ENCODE results near the gene CD164L2. TPM values are rescaled to one million over a fixed set of nuclear protein-coding genes. Genes with fewer than 3 reads are reported as not detected.
A peak's percentile ranks its signal among the peaks of the same experiment; 100 is the strongest.
"Not testable (repeated sequence)": the region's sequence is repeated elsewhere in the genome, so short reads cannot be mapped to it uniquely, and the experiment has no call there.

CD164L2 gene
- total and polyA plus RNA-seq, 5 donors from 2014 or later, result not detected

DNA sequence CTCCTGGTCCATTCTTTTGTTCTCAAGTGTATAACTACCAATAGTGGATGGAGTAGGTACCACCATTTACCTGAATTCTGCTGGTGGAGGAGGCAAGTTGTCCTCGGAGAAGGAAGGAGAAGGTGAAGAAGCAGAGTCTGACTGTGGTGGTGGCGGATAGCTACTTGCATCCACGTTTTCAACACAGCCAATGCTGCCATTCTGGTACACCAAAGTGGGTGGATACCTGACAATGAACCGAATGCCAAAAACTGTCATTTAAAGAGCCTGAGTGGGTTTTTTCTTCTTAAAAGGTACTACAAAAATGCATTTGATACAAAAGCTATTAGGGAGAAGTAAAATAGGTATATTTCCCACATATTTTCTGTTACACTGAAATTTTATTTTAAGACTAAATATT, 29.4 kb upstream of the CD164L2 start:
- Histone ChIP-seq H3K9me3 (ENCODE audit: control insufficient read depth in 2 of 2, low read length in 2 of 2) (no peaks in the 10 kb centered on the region), H3K4me3 (ENCODE audit: low read depth, low read length) (no peak overlapping the region), H3K27ac (ENCODE audit: insufficient read depth, low read length, poor library complexity, severe bottlenecking) (no peak overlapping the region), H3K4me1 (ENCODE audit: control insufficient read depth, insufficient read depth, low read length, poor library complexity, severe bottlenecking) (no peaks in the 10 kb centered on the region), H3K36me3 (ENCODE audit: control insufficient read depth, insufficient read depth, low read length) (peaks cover 96% of the 10 kb centered on the region), H3K27me3 (ENCODE audit: control insufficient read depth, insufficient read depth, low read length) (no peaks in the 10 kb centered on the region)
- ATAC-seq (ENCODE audit: low read depth in 2 of 2), result no peak
- no peaks in the 10 kb centered on the region for H3K9me3 Mint-ChIP-seq
- peaks cover 44% of the 10 kb centered on the region for H3K36me3 Mint-ChIP-seq
- H3K27ac Mint-ChIP-seq, result peak overlapping the region in 1 of 3 donors; percentile 76
- peaks cover 4 to 19% (median 11%) of the 10 kb centered on the region in 4 donors for H3K4me1 Mint-ChIP-seq
- H3K27me3 Mint-ChIP-seq, result no peaks in the 10 kb centered on the region
- H3K4me3 Mint-ChIP-seq, result no peak overlapping the region
- DNase-seq, result no peak

- Mint-ChIP-seq H3K27ac (peak overlapping the region in 1 of 3 donors; percentile 5), H3K4me1 (peaks cover 0 to 8% (median 1%) of the 10 kb centered on the region in 4 donors), H3K4me3 (no peak overlapping the region), H3K36me3 (peaks cover 32% of the 10 kb centered on the region), H3K9me3 (no peaks in the 10 kb centered on the region), H3K27me3 (no peaks in the 10 kb centered on the region)
- no peak for DNase-seq
- no peak overlapping the region for H3K27ac ChIP-seq (ENCODE audit: insufficient read depth, low read length, poor library complexity, severe bottlenecking)
- no peak overlapping the region for H3K4me3 ChIP-seq (ENCODE audit: low read depth, low read length)
- no peak for ATAC-seq (ENCODE audit: low read depth in 2 of 2)
- H3K9me3 ChIP-seq (ENCODE audit: control insufficient read depth in 2 of 2, low read length in 2 of 2), result no peaks in the 10 kb centered on the region
- H3K36me3 ChIP-seq (ENCODE audit: control insufficient read depth, insufficient read depth, low read length), result peaks cover 88% of the 10 kb centered on the region
- no peaks in the 10 kb centered on the region for H3K4me1 ChIP-seq (ENCODE audit: control insufficient read depth, insufficient read depth, low read length, poor library complexity, severe bottlenecking)
- no peaks in the 10 kb centered on the region for H3K27me3 ChIP-seq (ENCODE audit: control insufficient read depth, insufficient read depth, low read length)
These were observed 27.6 kb upstream of the CD164L2 start for GRCh38 chr1:27410709-27411108.

- H3K4me3 Mint-ChIP-seq, result no peak overlapping the region
- H3K27ac Mint-ChIP-seq, result no peak overlapping the region
These were observed 26.5 kb upstream of the CD164L2 start for GRCh38 chr1:27409669-27410068.

GRCh38 chr1:27408151-27408550, 25.0 kb upstream of the CD164L2 start:
- no peak overlapping the region for H3K27ac ChIP-seq (ENCODE audit: insufficient read depth, low read length, poor library complexity, severe bottlenecking)
- no peaks in the 10 kb centered on the region for H3K9me3 ChIP-seq (ENCODE audit: control insufficient read depth in 2 of 2, low read length in 2 of 2)
- Mint-ChIP-seq H3K4me1 (peaks cover 0 to 15% (median 6%) of the 10 kb centered on the region in 4 donors), H3K9me3 (no peaks in the 10 kb centered on the region), H3K27me3 (no peaks in the 10 kb centered on the region), H3K4me3 (no peak overlapping the region), H3K27ac (peak overlapping the region in 1 of 3 donors; percentile 23), H3K36me3 (peaks cover 20% of the 10 kb centered on the region)
- peaks cover 5% of the 10 kb centered on the region for H3K4me1 ChIP-seq (ENCODE audit: control insufficient read depth, insufficient read depth, low read length, poor library complexity, severe bottlenecking)
- DNase-seq (no peak), ATAC-seq (ENCODE audit: low read depth in 2 of 2) (no peak)
- H3K27me3 ChIP-seq (ENCODE audit: control insufficient read depth, insufficient read depth, low read length), result no peaks in the 10 kb centered on the region
- peaks cover 70% of the 10 kb centered on the region for H3K36me3 ChIP-seq (ENCODE audit: control insufficient read depth, insufficient read depth, low read length)
- no peak overlapping the region for H3K4me3 ChIP-seq (ENCODE audit: low read depth, low read length)

More at GRCh38 chr1:27409669-27410068, 26.5 kb upstream of the CD164L2 start:
- H3K9me3 ChIP-seq (ENCODE audit: control insufficient read depth in 2 of 2, low read length in 2 of 2), result no peaks in the 10 kb centered on the region
- peaks cover 85% of the 10 kb centered on the region for H3K36me3 ChIP-seq (ENCODE audit: control insufficient read depth, insufficient read depth, low read length)
- no peaks in the 10 kb centered on the region for H3K9me3 Mint-ChIP-seq
- no peaks in the 10 kb centered on the region for H3K27me3 ChIP-seq (ENCODE audit: control insufficient read depth, insufficient read depth, low read length)
- no peaks in the 10 kb centered on the region for H3K27me3 Mint-ChIP-seq
- no peak for ATAC-seq (ENCODE audit: low read depth in 2 of 2)
- H3K4me1 Mint-ChIP-seq, result peaks cover 0 to 3% (median under 1%) of the 10 kb centered on the region in 4 donors
- no peak overlapping the region for H3K4me3 ChIP-seq (ENCODE audit: low read depth, low read length)
- no peak for DNase-seq
- H3K27ac ChIP-seq (ENCODE audit: insufficient read depth, low read length, poor library complexity, severe bottlenecking), result no peak overlapping the region
- H3K4me1 ChIP-seq (ENCODE audit: control insufficient read depth, insufficient read depth, low read length, poor library complexity, severe bottlenecking), result no peaks in the 10 kb centered on the region
- peaks cover 24% of the 10 kb centered on the region for H3K36me3 Mint-ChIP-seq

DNA sequence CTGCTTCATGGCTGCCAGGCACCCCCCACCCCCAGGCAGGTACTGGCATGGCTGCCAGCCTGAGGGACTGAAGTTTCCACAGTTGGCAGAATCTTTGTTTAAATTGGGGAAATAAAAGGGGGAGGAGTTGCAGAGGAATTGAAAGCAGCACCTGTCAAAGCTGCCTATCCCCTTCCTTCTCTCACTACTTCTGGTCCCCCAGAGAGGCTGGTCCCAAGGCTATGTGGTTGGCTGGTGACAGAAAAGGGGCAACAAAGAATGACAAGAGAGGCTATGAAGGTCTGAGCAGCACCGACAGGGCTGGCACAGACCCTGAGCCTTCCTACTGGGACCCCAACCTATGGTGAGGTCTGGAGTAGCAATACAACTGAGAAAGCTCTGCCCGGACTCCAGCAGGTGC, 23.7 kb upstream of the CD164L2 start:
- not testable (repeated sequence) for H3K4me3 ChIP-seq (ENCODE audit: low read depth, low read length); H3K27me3 Mint-ChIP-seq; H3K27ac Mint-ChIP-seq; H3K9me3 ChIP-seq (ENCODE audit: control insufficient read depth in 2 of 2, low read length in 2 of 2); DNase-seq; H3K9me3 Mint-ChIP-seq; H3K4me3 Mint-ChIP-seq; H3K4me1 ChIP-seq (ENCODE audit: control insufficient read depth, insufficient read depth, low read length, poor library complexity, severe bottlenecking); H3K27ac ChIP-seq (ENCODE audit: insufficient read depth, low read length, poor library complexity, severe bottlenecking); ATAC-seq (ENCODE audit: low read depth in 2 of 2); H3K27me3 ChIP-seq (ENCODE audit: control insufficient read depth, insufficient read depth, low read length)
- peaks cover 57% of the 10 kb centered on the region for H3K36me3 ChIP-seq (ENCODE audit: control insufficient read depth, insufficient read depth, low read length)
- peaks cover 17% of the 10 kb centered on the region for H3K36me3 Mint-ChIP-seq
- peaks cover 0 to 25% (median 8%) of the 10 kb centered on the region in 4 donors for H3K4me1 Mint-ChIP-seq

DNA sequence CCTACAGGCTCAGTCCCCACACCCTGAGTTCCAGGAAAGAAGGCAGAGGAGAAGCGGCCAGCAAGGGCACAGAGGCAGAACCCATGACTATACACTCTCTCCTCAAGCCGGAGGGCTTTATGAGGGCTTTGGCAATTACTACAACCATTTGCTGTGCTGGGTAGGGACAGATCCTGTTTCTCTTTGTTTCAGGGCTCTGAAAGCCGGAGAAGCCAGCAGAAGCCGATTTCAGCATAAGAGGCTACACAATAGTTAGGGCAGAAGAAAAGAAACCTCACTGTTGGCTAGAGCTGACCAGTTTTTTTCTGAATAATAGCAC, 23.2 kb upstream of the CD164L2 start:
- peaks cover 7% of the 10 kb centered on the region for H3K4me1 ChIP-seq (ENCODE audit: control insufficient read depth, insufficient read depth, low read length, poor library complexity, severe bottlenecking)
- no peaks in the 10 kb centered on the region for H3K27me3 ChIP-seq (ENCODE audit: control insufficient read depth, insufficient read depth, low read length)
- no peak overlapping the region for H3K4me3 ChIP-seq (ENCODE audit: low read depth, low read length)
- Mint-ChIP-seq H3K36me3 (peaks cover 17% of the 10 kb centered on the region), H3K4me1 (peaks cover 0 to 27% (median 8%) of the 10 kb centered on the region in 4 donors), H3K27ac (no peak overlapping the region), H3K27me3 (no peaks in the 10 kb centered on the region), H3K9me3 (no peaks in the 10 kb centered on the region), H3K4me3 (no peak overlapping the region)
- ATAC-seq (ENCODE audit: low read depth in 2 of 2), result no peak
- no peak overlapping the region for H3K27ac ChIP-seq (ENCODE audit: insufficient read depth, low read length, poor library complexity, severe bottlenecking)
- H3K9me3 ChIP-seq (ENCODE audit: control insufficient read depth in 2 of 2, low read length in 2 of 2), result no peaks in the 10 kb centered on the region
- DNase-seq, result no peak
- H3K36me3 ChIP-seq (ENCODE audit: control insufficient read depth, insufficient read depth, low read length), result peaks cover 53% of the 10 kb centered on the region

DNA sequence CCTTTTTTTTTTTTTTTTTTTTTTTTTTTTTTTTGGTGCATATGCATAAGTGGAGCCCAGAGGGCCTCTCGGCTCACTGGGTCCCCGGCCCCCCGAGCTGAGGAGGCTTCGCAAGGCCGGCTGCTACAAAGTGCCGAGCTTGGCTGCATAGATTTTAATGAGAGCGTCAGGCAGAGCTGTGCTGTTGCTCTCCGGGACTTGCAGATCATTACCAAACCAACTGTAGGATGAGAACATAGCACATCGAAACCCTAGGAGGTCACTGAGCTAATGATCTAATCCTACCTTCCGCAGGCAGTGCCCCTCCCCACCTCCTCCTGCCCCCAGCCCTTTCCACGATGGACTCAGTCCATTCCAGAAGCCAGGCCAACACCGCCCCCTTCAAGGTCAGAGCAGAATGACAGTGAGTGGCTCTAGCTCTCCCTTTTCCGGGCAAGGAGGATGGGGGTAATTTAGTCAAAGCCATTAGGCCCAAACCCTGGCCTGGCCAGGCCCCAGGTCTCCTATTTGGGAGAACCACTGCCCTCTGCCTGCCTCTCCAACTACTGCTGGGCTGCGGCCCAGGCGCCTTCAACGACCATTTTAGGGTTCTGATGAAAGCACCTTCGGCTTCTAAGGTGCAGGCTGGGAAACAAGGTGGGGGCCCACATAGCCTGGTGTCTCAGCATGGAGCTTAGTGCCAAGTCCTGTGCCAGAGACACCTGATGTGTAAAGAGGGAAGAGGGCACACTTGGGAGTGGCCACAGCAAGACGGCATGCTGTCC, 22.6 kb upstream of the CD164L2 start:
- H3K36me3 ChIP-seq (ENCODE audit: control insufficient read depth, insufficient read depth, low read length), result peaks cover 48% of the 10 kb centered on the region
- H3K36me3 Mint-ChIP-seq, result peaks cover 14% of the 10 kb centered on the region
- H3K9me3 Mint-ChIP-seq; H3K27me3 Mint-ChIP-seq; H3K27ac Mint-ChIP-seq; ATAC-seq (ENCODE audit: low read depth in 2 of 2); H3K4me3 ChIP-seq (ENCODE audit: low read depth, low read length); H3K9me3 ChIP-seq (ENCODE audit: control insufficient read depth in 2 of 2, low read length in 2 of 2); H3K27me3 ChIP-seq (ENCODE audit: control insufficient read depth, insufficient read depth, low read length); H3K27ac ChIP-seq (ENCODE audit: insufficient read depth, low read length, poor library complexity, severe bottlenecking); DNase-seq; H3K4me1 ChIP-seq (ENCODE audit: control insufficient read depth, insufficient read depth, low read length, poor library complexity, severe bottlenecking); H3K4me3 Mint-ChIP-seq: not testable (repeated sequence)
- peaks cover 0 to 27% (median 8%) of the 10 kb centered on the region in 4 donors for H3K4me1 Mint-ChIP-seq

- H3K4me1 Mint-ChIP-seq, result peaks cover 0 to 33% (median 9%) of the 10 kb centered on the region in 4 donors
- no peaks in the 10 kb centered on the region for H3K27me3 Mint-ChIP-seq
These were observed 21.9 kb upstream of the CD164L2 start for GRCh38 chr1:27405074-27405473.

More at GRCh38 chr1:27405074-27405473, 21.9 kb upstream of the CD164L2 start:
- H3K9me3 Mint-ChIP-seq, result no peaks in the 10 kb centered on the region
- peak overlapping the region in 1 of 3 donors; percentile 26 for H3K27ac Mint-ChIP-seq
- H3K4me1 ChIP-seq (ENCODE audit: control insufficient read depth, insufficient read depth, low read length, poor library complexity, severe bottlenecking), result peaks cover 7% of the 10 kb centered on the region
- no peak overlapping the region for H3K4me3 Mint-ChIP-seq
- H3K4me3 ChIP-seq (ENCODE audit: low read depth, low read length), result no peak overlapping the region
- peaks cover 13% of the 10 kb centered on the region for H3K36me3 Mint-ChIP-seq
- H3K27me3 ChIP-seq (ENCODE audit: control insufficient read depth, insufficient read depth, low read length), result no peaks in the 10 kb centered on the region
- H3K9me3 ChIP-seq (ENCODE audit: control insufficient read depth in 2 of 2, low read length in 2 of 2), result no peaks in the 10 kb centered on the region
- DNase-seq (no peak), ATAC-seq (ENCODE audit: low read depth in 2 of 2) (no peak)
- H3K36me3 ChIP-seq (ENCODE audit: control insufficient read depth, insufficient read depth, low read length), result peaks cover 41% of the 10 kb centered on the region
- no peak overlapping the region for H3K27ac ChIP-seq (ENCODE audit: insufficient read depth, low read length, poor library complexity, severe bottlenecking)
